Heart left ventricle (tissue), 16 donors: Measurements from ENCODE around the gene TBL1X. TPM values are rescaled to one million over a fixed set of nuclear protein-coding genes. Genes with fewer than 3 reads are reported as not detected.

Experiments used
- ATAC-seq, 4 donors: fragments of 200-7000 bp; cut with Tn5 transposase; one replicate each; pipeline ENCODE4 v1.9.1; 2020 to 2022; ENCODE audit warnings: moderate library complexity in 4 of 4, mild to moderate bottlenecking in 3 of 4, moderate number of reproducible peaks in 1 of 4
- DNase-seq, 5 donors: peaks; one replicate each; pipeline ENCODE4 v3.0.0-alpha.2; 2020
- H3K27ac ChIP-seq, 12 donors: fragments of 200-600 bp; sonication (generic) in 4 of 12; one replicate each; pipeline versions ENCODE4 v1.5.0 to v1.8.0; 2016 to 2022; ENCODE audit warnings: mild to moderate bottlenecking in 2 of 12
- H3K27me3 ChIP-seq, 9 donors: fragments of 200-600 bp; sonication (generic) in 2 of 9; one replicate each; pipeline versions ENCODE4 v1.5.1 to v1.8.0; 2016 to 2022; ENCODE audit warnings: mild to moderate bottlenecking in 3 of 9
- H3K36me3 ChIP-seq, 9 donors: fragments of 200-600 bp; sonication (generic) in 2 of 9; one replicate each; pipeline versions ENCODE4 v1.5.0 to v1.8.0; 2018 to 2022; ENCODE audit warnings: mild to moderate bottlenecking in 2 of 9
- H3K4me1 ChIP-seq, 12 donors: fragments of 200-600 bp; sonication (generic) in 4 of 12; one replicate each; pipeline versions ENCODE4 v1.5.0 to v1.8.0; 2016 to 2022; ENCODE audit warnings: mild to moderate bottlenecking in 3 of 12
- H3K4me3 ChIP-seq, 12 donors: fragments of 200-600 bp; sonication (generic) in 4 of 12; one replicate each; pipeline versions ENCODE4 v1.5.0 to v1.8.0; 2017 to 2022; ENCODE audit warnings: mild to moderate bottlenecking in 9 of 12, moderate library complexity in 4 of 12
- H3K9me3 ChIP-seq, 12 donors: fragments of 200-600 bp; sonication (generic) in 4 of 12; one replicate each; pipeline versions ENCODE4 v1.5.0 to v1.8.0; 2016 to 2022; ENCODE audit warnings: mild to moderate bottlenecking in 1 of 12
- CTCF ChIP-seq, 12 donors: fragments of 200-600 bp; sonication (generic) in 4 of 12; IDR thresholded peaks; one replicate each; pipeline versions ENCODE4 v1.5.0 to v1.8.0; 2018 to 2022; ENCODE audit warnings: antibody characterized with exemption in 12 of 12, mild to moderate bottlenecking in 5 of 12
- POLR2A ChIP-seq, 2 donors: fragments of 450-650 bp; IDR thresholded peaks; one replicate each; pipeline ENCODE4 v1.6.1; 2017; ENCODE audit warnings: antibody characterized with exemption in 2 of 2, mild to moderate bottlenecking in 2 of 2, moderate library complexity in 2 of 2
- WGBS, 4 donors: extraction: QIAGEN DNeasy Blood & Tissue Kit in 2 of 4; methylation state at CpG; one replicate each; pipeline versions ENCODE4 v1.1.5 to v1.1.7; 2013 to 2018; 5-methylcytosine and 5-hydroxymethylcytosine counted together
- intact Hi-C, 10 donors: fragments of 100-400 bp; cut with DNase I; formaldehyde crosslinking; loops; one replicate each; pipeline versions ENCODE4 v1.11.1 to v1.14.2; 2022
- polyA plus RNA-seq, 2 donors: library from polyadenylated mRNA; stranded (reverse); fragments of 200-250 nt; gene quantifications; one replicate each; pipeline ENCODE4 v1.2.3, GENCODE V29; 2013
- total RNA-seq, 9 donors: library from RNA; depleted of rRNA in 2 of 9; stranded (reverse); fragments of >200 nt in 2 of 9; fragmentation: NEBNext Ultra II Directional in 3 of 9; extraction: Animal tissue kit (Norgen Biotek cat#: 25700) in 3 of 9; gene quantifications; one replicate each; pipeline versions ENCODE4 v1.1.0 to v1.2.4, GENCODE V29; 2016 to 2023
- donor health status: ischemic (EF 13 %, LVEDD 7.1; RV severe dilation, severe dysfunction).
- donor health status: healthy with polysubstance abuse.
- donor health status: DM: no; HTN: yes; CAD: no.
- donor health status: DM: no; HTN: no; CAD: no.
- donor health status: ischemic (EF 25% LVEDD 6.9; RV normal size, moderate dysfunction).
- donor health status: ischemic (EF 25% LVEDD 5.7; RV mildly dilated, moderate dysfunction).
- donor health status: healthy.
- donor health status: DM: yes; HTN: yes; CAD: no.
- donor health status: ischemic (EF 35%, LVEDD 5.7; RV mildly dilated, moderate dysfunction).
- donor health status: nonischemic (EF 11% LVEDD 7.7; RV severe dilation, severe dysfunction).
- donor health status: DM: yes; HTN: yes; CAD: no.
- donor health status: PGD.
- donor health status: ischemic (EF 29% LVEDD 5.4; RV normal size, mild dysfunction).
- donor health status: nonischemic (EF 23%, LVEDD 6.1; RV moderate dilation, normal function).

The TBL1X gene
- total and polyA plus RNA-seq, 11 donors: 2.4 to 30.7 (median 9.7) TPM

GRCh38 chrX:9476810-9477575 is 12.1 kb downstream of the TBL1X start:
- no peaks in the 10 kb centered on the region for H3K9me3 ChIP-seq
- no peak overlapping the region for H3K4me3 ChIP-seq
- H3K36me3 ChIP-seq: no peaks in the 10 kb centered on the region
- intact Hi-C loops: loop anchor here in 1 of 10 donors (10.0 kb wide), 1 partner anchor 48 kb away; no protein-coding TSS in a partner anchor
- ATAC-seq (no peak), DNase-seq (no peak)
- TF ChIP-seq CTCF (IDR thresholded peaks at IDR 0.05): no peak
- no peak for TF ChIP-seq POLR2A (IDR thresholded peaks at IDR 0.05)
- 57 to 64% (median 60%) methylated on average over 3 of the region's 3 CpGs for WGBS, 4 donors
- peaks cover 0 to 8% (median 0%) of the 10 kb centered on the region in 9 donors for H3K27me3 ChIP-seq
- H3K4me1 ChIP-seq: peaks cover 0 to 12% (median 0%) of the 10 kb centered on the region in 12 donors
- no peak overlapping the region for H3K27ac ChIP-seq

- intact Hi-C loops: no loop called here
- WGBS, 4 donors: 62 to 69% (median 67%) methylated on average over 2 of the region's 2 CpGs
- no peaks in the 10 kb centered on the region for H3K9me3 ChIP-seq
- ATAC-seq: no peak
- H3K4me1 ChIP-seq: peaks cover 0 to 5% (median 0%) of the 10 kb centered on the region in 12 donors
- no peak overlapping the region for H3K27ac ChIP-seq
- H3K36me3 ChIP-seq: no peaks in the 10 kb centered on the region
- peaks cover 0 to 10% (median 0%) of the 10 kb centered on the region in 9 donors for H3K27me3 ChIP-seq
- TF ChIP-seq POLR2A (IDR thresholded peaks at IDR 0.05) (no peak), CTCF (IDR thresholded peaks at IDR 0.05) (no peak)
- H3K4me3 ChIP-seq: no peak overlapping the region
- DNase-seq: no peak
Measured at GRCh38 chrX:9482408-9482807, 17.6 kb downstream of the TBL1X start.

GRCh38 chrX:9482837-9483236 is 18.0 kb downstream of the TBL1X start:
- no peaks in the 10 kb centered on the region for H3K36me3 ChIP-seq
- no peak overlapping the region for H3K4me3 ChIP-seq
- H3K27me3 ChIP-seq: peaks cover 0 to 10% (median 0%) of the 10 kb centered on the region in 9 donors
- TF ChIP-seq POLR2A (IDR thresholded peaks at IDR 0.05) (no peak), CTCF (IDR thresholded peaks at IDR 0.05) (no peak)
- H3K9me3 ChIP-seq: no peaks in the 10 kb centered on the region
- H3K4me1 ChIP-seq: peaks cover 0 to 5% (median 0%) of the 10 kb centered on the region in 12 donors
- intact Hi-C loops: no loop called here
- no peak for DNase-seq
- 66 to 73% (median 69%) methylated on average over 3 of the region's 3 CpGs for WGBS, 4 donors
- H3K27ac ChIP-seq: no peak overlapping the region
- ATAC-seq: no peak

- 62 to 95% (median 85%) methylated on average over 6 of the region's 6 CpGs for WGBS, 4 donors
- Histone ChIP-seq H3K4me1 (peaks cover 0 to 5% (median 0%) of the 10 kb centered on the region in 12 donors), H3K9me3 (no peaks in the 10 kb centered on the region), H3K4me3 (no peak overlapping the region), H3K27me3 (peaks cover 0 to 10% (median 0%) of the 10 kb centered on the region in 9 donors), H3K36me3 (no peaks in the 10 kb centered on the region), H3K27ac (no peak overlapping the region)
- intact Hi-C loops: no loop called here
- DNase-seq: no peak
- no peak for TF ChIP-seq POLR2A (IDR thresholded peaks at IDR 0.05)
- TF ChIP-seq CTCF (IDR thresholded peaks at IDR 0.05): no peak
- no peak for ATAC-seq
Measured at GRCh38 chrX:9483376-9483775, 18.5 kb downstream of the TBL1X start.
